COLO829 (cell line): Measurements from ENCODE around the gene NRXN2.

Experiments used
- DNase-seq: peaks from one replicate; pipeline ENCODE4 v3.0.0; 2012; ENCODE audit warnings: low spot score

Gene NRXN2

GRCh38 chr11:64649291-64649697, 73.7 kb downstream of the NRXN2 start:
- DNase-seq: no peak

DNA sequence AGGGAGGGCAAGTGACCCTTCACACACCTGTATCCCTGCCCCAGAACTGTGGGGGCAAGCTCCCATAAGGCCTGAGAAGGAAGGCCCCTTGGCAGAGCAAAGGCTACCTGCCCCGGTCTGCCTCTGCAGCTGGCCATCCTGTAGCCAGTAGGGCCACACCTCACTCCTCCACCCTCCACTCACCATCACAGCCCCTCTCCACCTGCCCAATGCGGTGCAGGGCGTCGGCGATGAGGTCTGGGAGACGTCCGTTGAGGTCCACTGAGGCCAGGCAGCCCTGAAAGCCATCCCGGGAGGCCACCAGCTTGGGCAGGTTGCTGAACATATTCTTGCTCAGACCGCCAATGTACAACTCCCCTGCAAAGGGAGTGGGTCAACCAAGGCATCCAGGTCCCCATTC, 74.4 kb downstream of the NRXN2 start:
- DNase-seq: no peak

DNA sequence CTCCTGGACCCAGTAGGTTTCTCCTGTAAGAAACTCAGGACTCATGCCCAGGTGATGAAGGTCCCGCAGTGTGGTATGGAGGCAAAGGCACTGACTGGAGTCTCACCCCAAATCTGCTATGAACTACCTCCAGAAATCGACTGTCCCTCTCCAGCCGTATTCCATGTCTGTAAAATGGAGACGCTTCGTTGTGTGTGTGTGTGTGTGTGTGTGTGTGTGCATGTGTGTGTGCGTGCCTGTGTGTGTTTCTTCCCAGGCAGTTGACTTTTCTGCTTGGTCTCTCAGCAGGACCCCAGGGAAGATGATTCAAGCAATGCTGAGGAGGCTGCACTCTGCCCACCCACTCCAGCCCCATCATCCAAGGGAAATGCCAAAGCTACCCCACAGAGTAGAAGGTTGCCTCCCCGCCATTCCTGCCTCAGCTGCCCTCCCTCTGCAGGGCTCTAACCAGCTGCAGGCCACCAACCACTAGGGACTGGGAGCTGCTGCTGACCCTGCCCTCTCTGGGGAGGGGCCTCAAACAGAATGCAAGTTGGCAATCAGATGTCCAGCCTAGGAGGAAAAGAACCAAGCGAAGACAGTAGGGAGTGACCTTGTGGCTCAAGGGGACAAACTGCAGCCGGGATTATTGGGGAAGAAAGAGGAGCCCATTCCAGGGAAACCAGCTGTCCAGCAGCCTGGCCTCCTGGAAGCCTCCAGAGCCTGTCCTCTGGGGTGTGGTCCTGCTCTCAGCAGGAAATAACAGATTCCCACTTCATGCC, 75.8 kb downstream of the NRXN2 start:
- DNase-seq: no peak

DNA sequence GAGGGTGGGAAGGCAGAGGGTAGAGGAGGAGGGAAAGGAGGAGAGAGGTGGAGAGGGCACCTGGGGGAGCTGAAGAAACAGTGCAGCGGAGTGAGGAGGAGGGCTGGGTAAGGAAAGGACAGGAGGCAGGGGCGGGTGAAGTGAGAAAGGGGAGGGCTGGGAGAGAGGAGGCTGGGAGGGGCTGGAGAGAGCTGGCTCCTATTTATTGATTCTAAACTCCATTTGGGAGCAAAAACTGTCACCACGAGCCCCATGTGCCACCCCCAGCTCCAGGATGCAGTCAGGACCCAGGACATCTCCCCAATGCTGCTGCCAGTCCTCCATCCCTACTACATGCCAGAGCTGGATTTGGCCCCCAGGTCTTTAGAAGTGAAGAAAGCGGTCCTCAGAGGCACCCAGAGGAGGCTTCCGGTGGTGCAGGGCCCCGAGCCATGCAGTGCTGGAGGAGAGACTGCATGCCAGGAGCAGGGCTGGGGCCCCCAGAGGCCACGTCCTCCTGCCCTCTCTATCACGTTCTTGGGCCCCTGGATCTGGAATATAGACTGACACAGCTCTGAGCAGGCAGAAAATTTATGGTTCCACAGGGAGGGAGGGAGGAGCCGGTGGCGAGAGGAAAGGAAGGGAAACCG, 78.2 kb downstream of the NRXN2 start:
- DNase-seq: no peak

- no peak for DNase-seq
Observed at GRCh38 chr11:64643920-64644646, 78.9 kb downstream of the NRXN2 start.

DNA sequence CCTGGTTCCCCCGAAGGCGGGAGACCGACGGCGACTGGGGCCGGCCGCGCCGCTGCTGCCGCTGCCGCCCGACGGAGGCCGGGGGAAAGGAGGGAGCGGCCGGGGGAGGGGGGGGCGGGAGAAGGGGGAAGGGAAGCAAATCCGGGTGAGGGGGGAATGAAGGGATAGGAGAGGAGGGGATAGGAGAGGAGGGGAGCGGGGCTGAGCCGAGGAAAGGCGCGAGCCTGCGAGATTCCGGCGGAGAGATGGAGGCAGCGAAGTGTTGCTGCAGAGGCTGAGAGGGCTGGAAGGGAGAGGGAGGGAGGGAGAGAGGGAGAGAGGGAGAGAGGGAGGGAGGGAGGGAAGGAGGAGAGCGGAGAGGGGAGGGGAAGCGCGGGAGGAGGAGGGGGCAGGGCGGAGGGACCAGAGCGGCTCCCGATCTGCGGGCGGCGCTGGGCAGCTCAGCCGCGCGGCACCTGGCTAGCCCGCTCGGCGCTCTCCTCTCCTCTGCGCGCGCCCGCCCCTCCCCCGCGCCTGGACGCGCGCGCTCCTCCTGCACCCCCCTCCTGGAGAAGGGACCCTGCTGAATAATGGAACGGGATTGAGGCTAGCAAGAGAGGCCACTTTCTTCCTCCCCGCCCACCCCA, 79.6 kb downstream of the NRXN2 start:
- no peak for DNase-seq

DNA sequence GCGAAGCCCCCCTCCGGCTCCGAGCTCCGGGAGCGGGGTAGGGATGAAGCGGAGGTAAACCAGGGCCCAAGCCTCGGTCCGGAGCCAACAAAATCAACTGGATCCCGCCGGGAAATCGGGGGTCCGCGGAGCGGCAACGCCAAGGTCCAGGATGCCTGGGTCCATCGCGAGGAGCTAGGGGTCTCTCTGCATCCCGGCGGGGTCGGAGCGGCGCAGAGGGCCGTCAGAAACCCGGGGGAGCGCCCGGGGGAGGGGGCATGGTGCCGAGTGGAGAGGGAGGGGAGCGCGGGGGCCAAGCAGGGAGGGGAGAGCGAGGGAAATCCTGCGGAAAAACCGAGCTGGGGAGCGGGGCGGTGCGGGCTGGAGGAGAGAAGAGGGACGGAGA, 80.1 kb downstream of the NRXN2 start:
- no peak for DNase-seq

- no peak for DNase-seq
Observed at GRCh38 chr11:64642418-64642735, 80.6 kb downstream of the NRXN2 start.

GRCh38 chr11:64641596-64642417, 81.2 kb downstream of the NRXN2 start:
- no peak for DNase-seq

DNA sequence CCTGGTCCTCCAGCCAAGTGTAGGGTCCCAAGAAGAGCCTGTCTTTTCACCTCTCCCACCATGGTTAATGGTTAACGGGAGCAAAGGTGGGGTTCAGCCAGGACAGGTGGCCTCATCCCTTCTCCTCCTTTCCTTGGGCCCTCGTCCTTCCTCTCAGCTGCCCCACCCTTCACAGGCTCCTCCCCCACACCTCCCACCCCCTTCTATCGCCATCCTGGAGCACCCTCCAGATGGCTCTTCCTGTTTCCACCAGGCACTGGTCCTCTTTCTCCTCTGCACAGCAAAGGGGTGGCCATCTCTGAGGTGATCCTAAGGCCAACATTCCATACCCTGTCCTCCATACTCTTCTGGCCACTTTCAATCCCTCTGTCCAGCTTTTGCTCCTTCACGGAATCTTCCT, 83.1 kb downstream of the NRXN2 start:
- DNase-seq: no peak

DNA sequence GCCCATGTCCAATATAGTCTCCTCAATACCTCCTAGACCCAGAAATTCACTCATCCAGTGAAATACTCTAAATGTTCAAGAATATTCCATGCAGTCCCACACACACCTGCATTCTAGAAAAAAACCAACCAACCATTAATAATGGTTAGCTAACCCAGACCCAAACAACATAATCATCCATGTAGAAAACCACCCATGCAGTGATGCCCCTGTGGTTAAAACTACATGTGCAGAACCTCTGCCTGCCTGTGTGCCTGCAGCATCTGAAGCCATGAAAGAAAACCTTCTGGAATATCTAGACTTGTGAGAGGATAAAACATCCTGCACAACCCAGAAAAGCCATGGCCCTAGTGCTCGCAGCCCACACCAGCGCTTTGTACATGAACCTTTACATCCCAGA, 84.2 kb downstream of the NRXN2 start:
- no peak for DNase-seq

DNA sequence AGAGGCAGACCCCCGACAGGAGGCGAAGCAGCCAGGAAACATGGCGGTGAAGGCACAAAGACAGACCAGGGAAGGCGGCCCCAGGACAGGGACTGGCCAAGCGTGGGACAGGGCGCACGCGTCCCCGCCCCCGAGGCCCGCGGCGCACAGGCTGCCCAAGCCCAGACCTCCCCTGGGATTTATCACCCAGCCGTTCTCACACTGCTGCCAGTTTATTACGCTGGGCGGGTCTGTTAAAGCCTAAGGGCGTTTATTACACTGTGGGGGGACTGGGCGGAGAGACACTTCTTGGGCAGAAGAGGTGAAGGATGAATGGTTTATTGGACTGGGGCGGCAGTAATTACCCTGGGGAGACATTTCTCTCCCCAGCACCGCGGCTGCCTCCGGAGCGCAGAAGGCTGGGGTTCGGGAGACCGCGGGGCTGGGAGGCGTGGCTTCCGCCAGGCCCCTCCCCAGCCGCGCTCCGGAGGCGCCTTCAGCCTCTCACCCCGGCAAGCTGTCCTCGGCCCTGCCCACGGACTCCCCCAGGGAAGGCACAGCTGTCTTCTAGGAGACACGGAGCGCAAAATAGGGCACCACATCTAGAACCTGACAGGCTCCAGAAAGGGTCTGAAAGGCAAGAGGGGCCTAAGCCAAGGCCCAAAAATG, 84.9 kb downstream of the NRXN2 start:
- peak; percentile 33 for DNase-seq

DNA sequence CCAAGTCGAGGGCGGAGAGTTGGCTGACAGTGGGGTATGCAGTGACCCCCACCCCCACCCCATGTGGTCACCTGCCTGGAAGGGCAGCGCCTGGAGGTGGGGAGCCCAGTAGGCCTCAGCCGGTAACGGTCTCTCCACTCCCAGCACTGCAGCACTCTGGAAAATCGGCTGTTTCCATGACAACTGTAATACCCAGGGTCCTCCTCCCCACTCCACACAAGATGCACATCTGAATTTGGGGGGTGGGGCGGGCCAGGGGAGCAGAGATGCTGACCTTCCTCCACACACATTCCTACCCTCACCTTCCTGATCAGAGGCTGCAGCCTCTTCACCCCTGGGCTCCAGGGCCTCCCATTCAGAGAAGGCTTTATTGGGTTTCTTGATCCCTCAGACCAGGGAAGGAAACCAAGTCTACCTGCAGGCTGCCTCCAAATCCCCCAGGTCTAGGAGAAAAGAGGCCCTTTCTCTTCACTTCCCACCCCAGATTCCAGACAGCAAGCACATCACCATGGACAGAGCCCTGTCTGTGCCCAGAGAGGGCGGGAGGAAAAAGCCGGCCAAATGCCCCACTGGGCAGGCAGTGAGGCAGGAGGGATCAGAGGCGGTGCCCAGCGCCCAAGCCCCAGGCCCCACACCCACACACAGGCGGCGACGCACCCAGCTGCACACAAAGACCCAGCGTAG, 85.5 kb downstream of the NRXN2 start:
- DNase-seq: no peak

GRCh38 chr11:64633555-64634159, 89.3 kb downstream of the NRXN2 start:
- DNase-seq: no peak

DNA sequence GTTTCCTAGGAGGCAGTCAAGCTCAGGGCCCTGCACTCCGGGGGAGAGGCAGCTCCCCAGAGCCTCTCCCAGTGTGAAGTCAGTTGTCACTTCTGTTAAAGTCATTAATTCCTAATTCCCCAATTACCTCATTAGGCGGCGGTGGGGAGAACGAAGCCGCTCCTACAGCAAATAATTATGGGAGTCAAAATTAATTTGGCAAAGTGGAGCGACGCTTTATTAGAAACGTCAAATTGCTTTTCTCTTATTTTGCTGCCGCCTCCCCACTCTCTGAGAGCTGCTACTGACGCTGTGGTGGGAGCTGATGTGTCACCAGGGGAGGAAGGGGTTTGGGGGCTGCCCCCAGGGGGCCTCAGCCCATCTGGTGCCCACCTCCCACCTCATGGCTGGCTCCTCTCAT, 90.3 kb downstream of the NRXN2 start:
- no peak for DNase-seq

GRCh38 chr11:64632237-64632636, 90.8 kb downstream of the NRXN2 start:
- DNase-seq: no peak

- no peak for DNase-seq
Observed at GRCh38 chr11:64631675-64632074, 91.3 kb downstream of the NRXN2 start.

DNA sequence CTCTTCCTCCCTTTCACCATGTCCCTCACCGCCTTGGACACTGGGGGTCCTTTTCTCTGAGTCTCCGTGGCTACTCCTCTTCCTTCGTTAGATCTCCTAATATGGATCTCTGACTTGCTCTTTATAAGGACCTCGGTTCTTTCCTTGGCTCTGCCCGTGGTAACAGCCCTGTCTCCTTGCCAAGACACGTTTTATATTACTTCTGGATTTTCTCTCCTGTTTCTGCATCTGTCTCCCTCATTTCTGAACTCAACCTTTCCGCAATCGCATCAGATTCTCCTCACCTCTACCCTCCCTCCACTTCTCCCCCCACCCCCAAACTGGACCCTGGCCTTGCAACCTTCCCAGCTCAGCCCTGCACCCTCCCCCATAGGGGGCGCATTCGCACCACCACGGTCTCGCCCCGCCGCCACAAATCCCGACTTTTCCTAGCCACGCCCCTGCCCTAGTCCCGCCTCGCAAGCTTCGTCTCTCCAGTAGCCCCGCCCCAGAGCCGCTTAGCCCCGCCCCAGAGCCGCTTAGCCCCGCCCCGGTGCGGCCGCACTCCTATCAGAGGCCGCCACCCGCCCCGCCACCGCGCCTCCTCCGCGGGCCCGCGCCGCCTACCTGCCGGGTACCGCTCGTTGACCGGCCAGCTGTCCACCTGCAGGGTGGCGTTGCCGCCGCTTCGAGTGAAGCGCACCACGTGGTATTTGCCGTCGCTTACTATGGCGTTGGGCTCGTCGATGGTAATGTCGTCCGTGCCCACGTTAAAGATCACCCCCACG, 93.0 kb downstream of the NRXN2 start:
- DNase-seq: no peak

- DNase-seq: no peak
Observed at GRCh38 chr11:64629103-64629502, 93.9 kb downstream of the NRXN2 start.

DNA sequence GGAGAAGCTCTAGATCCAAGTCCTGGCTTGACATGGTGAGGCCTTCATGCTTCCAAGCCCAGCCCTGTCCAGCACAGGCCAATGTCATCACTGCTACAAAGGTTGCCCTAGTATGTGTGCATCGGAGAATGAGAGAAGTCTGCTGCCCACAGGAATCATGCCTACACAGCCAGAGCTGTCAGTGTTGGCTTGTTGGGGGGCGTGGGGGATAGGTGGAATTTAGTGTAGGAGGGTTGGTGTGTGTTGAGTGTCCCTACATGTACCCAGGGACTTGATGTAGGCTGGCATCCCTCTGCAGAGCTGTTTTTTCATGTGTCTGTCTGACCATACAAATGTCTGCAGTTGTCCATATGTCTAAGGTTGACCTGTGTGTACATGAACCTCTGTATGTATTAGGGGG, 94.4 kb downstream of the NRXN2 start:
- DNase-seq: no peak
